Mammary epithelial cell (primary cell): ENCODE measurements around the gene CEACAM8.

ENCODE experiments used
- EZH2 ChIP-seq: IDR thresholded peaks from 2 replicates; pipeline ENCODE4 v1.6.1; 2012; ENCODE audit warnings: low read length, inconsistent platforms, borderline replicate concordance
- TF ChIP-seq, protein P1 (sequence below), 2 donors: IDR thresholded peaks in 1 of 2; conservative IDR thresholded peaks in 1 of 2; 2 replicates each; pipeline ENCODE4 v1.5.1; 2011 to 2012; ENCODE audit warnings: inconsistent platforms in 2 of 2, low read length in 2 of 2, mild to moderate bottlenecking in 2 of 2, control low read depth in 1 of 2, low read depth in 1 of 2; ENCODE audit not compliant: insufficient read depth in 1 of 2; ENCODE audit errors: extremely low read depth in 1 of 2

DNA sequence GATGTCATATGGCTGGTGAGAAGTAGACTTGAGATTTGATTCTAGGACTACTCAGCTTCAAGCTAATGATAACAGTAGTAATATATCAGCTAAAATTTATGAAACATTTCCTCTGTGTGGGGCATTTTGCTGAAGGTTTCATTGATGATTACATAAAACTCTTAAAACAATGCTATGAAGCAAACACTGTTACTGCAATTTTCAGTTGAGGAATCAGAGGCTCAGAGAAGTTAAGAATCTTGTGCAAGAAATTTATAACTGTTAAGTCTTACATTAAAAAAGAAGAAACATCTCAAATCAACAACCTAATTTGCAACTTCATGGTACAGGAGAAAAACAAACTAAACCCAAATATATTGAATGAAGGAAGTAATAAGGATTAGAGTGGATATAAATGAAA is 10.3 kb downstream of the CEACAM8 start:
- TF ChIP-seq, protein P1, sequence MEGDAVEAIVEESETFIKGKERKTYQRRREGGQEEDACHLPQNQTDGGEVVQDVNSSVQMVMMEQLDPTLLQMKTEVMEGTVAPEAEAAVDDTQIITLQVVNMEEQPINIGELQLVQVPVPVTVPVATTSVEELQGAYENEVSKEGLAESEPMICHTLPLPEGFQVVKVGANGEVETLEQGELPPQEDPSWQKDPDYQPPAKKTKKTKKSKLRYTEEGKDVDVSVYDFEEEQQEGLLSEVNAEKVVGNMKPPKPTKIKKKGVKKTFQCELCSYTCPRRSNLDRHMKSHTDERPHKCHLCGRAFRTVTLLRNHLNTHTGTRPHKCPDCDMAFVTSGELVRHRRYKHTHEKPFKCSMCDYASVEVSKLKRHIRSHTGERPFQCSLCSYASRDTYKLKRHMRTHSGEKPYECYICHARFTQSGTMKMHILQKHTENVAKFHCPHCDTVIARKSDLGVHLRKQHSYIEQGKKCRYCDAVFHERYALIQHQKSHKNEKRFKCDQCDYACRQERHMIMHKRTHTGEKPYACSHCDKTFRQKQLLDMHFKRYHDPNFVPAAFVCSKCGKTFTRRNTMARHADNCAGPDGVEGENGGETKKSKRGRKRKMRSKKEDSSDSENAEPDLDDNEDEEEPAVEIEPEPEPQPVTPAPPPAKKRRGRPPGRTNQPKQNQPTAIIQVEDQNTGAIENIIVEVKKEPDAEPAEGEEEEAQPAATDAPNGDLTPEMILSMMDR (conservative IDR thresholded peaks at IDR 0.05 in 1 of 2, IDR thresholded peaks at IDR 0.05 in 1 of 2; ENCODE audit: extremely low read depth in 1 of 2, insufficient read depth in 1 of 2, low read depth in 1 of 2, low read length in 2 of 2) = no peak
- no peak for TF ChIP-seq EZH2
